GM12801 (cell line): Measurements from ENCODE around the gene DPM3.

ENCODE experiments used
- CTCF ChIP-seq: IDR thresholded peaks from one replicate; pipeline ENCODE4 v1.5.1; 2011; ENCODE audit warnings: control low read depth; ENCODE audit not compliant: insufficient read length; ENCODE audit errors: extremely low read depth

The DPM3 gene

GRCh38 chr1:155178441-155179111, 38.2 kb upstream of the DPM3 start:
- no peak for TF ChIP-seq CTCF

DNA sequence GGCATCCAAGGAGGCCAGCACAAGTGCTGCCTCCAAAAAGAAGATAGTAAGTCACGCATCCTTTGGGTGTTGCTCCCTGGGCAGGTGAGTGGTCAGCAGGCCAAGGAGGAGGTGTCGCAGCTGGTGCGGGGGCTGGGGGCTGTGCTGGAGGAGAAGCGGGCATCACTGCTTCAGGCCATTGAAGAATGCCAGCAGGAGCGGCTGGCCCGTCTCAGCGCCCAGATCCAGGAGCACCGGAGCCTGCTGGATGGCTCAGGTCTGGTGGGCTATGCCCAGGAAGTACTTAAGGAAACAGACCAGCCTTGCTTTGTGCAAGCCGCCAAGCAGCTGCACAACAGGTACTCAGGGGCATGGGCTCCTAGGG, 37.6 kb upstream of the DPM3 start:
- no peak for TF ChIP-seq CTCF

- no peak for TF ChIP-seq CTCF
Observed at GRCh38 chr1:155177192-155177917, 37.0 kb upstream of the DPM3 start.

GRCh38 chr1:155176544-155177071, 36.3 kb upstream of the DPM3 start:
- peak; percentile 46 for TF ChIP-seq CTCF

- no peak for TF ChIP-seq CTCF
Observed at GRCh38 chr1:155175927-155176371, 35.6 kb upstream of the DPM3 start.

DNA sequence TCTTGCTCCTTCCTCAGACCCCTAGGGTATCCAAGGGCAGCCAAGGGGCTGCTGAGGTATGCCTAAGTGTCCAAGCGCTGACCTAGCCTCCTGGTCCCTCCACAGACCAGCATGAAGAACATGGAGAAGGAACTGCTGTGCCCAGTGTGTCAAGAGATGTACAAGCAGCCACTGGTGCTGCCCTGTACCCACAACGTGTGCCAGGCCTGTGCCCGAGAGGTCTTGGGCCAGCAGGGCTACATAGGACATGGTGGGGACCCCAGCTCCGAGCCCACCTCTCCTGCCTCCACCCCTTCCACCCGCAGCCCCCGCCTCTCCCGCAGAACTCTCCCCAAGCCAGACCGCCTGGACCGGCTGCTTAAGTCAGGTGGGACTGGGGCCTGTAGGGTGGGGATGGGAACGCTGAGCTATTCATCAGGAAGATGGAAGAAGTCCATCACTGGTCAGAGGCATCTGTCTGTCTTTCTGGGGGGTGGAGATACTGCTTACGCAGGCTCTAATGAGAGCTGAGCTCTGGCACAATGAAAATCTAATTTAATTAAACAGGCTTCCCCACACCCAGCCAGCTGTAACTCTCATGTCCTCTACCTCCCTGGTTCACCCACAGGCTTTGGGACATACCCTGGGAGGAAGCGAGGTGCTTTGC, 35.1 kb upstream of the DPM3 start:
- TF ChIP-seq CTCF = no peak
